Measurements from ENCODE around the gene WDR62. TPM values are rescaled to one million over a fixed set of nuclear protein-coding genes. Genes with fewer than 3 reads are reported as not detected.

WDR62 gene
- total RNA-seq, 1 experiment from 2014 or later, result 14.0 TPM

- Histone ChIP-seq H3K27me3 (ENCODE audit: insufficient read depth, low read depth) (no peaks in the 10 kb centered on the region), H3K4me3 (no peak overlapping the region), H3K79me2 (ENCODE audit: low read depth) (peaks cover 7% of the 10 kb centered on the region), H3F3A (ENCODE audit: insufficient read depth, low read depth) (peaks cover 11% of the 10 kb centered on the region; the same call in 1 of the 2 replicates), H2AFZ (no peak overlapping the region), H3K9me3 (ENCODE audit: insufficient read depth, low read depth) (no peaks in the 10 kb centered on the region), H3K4me1 (replicated peaks; ENCODE audit: insufficient read depth) (peaks cover 8% of the 10 kb centered on the region), H4K20me1 (ENCODE audit: insufficient read depth) (no peaks in the 10 kb centered on the region), H3K27ac (no peak overlapping the region), H3K36me3 (ENCODE audit: low read depth) (no peaks in the 10 kb centered on the region), H3K9me2 (ENCODE audit: insufficient read depth) (no peaks in the 10 kb centered on the region), H3K4me2 (no peak overlapping the region)
- TF ChIP-seq CTCF (conservative IDR thresholded peaks at IDR 0.05), result no peak
- TF ChIP-seq EZH2 (IDR thresholded peaks at IDR 0.05; ENCODE audit: low read depth), result no peak
- ChIA-PET CTCF (no interaction called here), POLR2A (ENCODE audit: unreplicated experiment) (no interaction called here)
- intact Hi-C loops (cut with micrococcal nuclease; ENCODE audit: unreplicated experiment), result no loop called here
- BruUV-seq (replicated peaks), result no TSS peak
- no peak for DNase-seq
These were observed 65.6 kb downstream of the WDR62 start for GRCh38 chr19:36120092-36120983.

- Histone ChIP-seq H4K20me1 (ENCODE audit: insufficient read depth) (no peaks in the 10 kb centered on the region), H3F3A (ENCODE audit: insufficient read depth, low read depth) (peaks cover 8% of the 10 kb centered on the region; the same call in 1 of the 2 replicates), H3K4me2 (no peak overlapping the region), H3K9me2 (ENCODE audit: insufficient read depth) (no peaks in the 10 kb centered on the region), H3K9me3 (ENCODE audit: insufficient read depth, low read depth) (no peaks in the 10 kb centered on the region), H3K27me3 (ENCODE audit: insufficient read depth, low read depth) (no peaks in the 10 kb centered on the region), H3K79me2 (ENCODE audit: low read depth) (peaks cover 7% of the 10 kb centered on the region), H3K27ac (no peak overlapping the region), H2AFZ (no peak overlapping the region), H3K4me1 (replicated peaks; ENCODE audit: insufficient read depth) (peaks cover 6% of the 10 kb centered on the region), H3K36me3 (ENCODE audit: low read depth) (no peaks in the 10 kb centered on the region), H3K4me3 (no peak overlapping the region)
- intact Hi-C loops (cut with micrococcal nuclease; ENCODE audit: unreplicated experiment), result no loop called here
- ChIA-PET POLR2A (ENCODE audit: unreplicated experiment) (no interaction called here), CTCF (no interaction called here)
- DNase-seq, result no peak
- no TSS peak for BruUV-seq (replicated peaks)
- TF ChIP-seq EZH2 (IDR thresholded peaks at IDR 0.05; ENCODE audit: low read depth) (no peak), CTCF (conservative IDR thresholded peaks at IDR 0.05) (no peak)
These were observed 66.3 kb downstream of the WDR62 start for GRCh38 chr19:36120984-36121358.

- H3K27me3 ChIP-seq (ENCODE audit: insufficient read depth, low read depth), result no peaks in the 10 kb centered on the region
- BruUV-seq (replicated peaks), result no TSS peak
- no peak for DNase-seq
- no peaks in the 10 kb centered on the region for H3K9me2 ChIP-seq (ENCODE audit: insufficient read depth)
- peaks cover 2% of the 10 kb centered on the region; the same call in 1 of the 2 replicates for H3F3A ChIP-seq (ENCODE audit: insufficient read depth, low read depth)
- intact Hi-C loops (cut with micrococcal nuclease; ENCODE audit: unreplicated experiment), result no loop called here
- ChIA-PET POLR2A (ENCODE audit: unreplicated experiment) (no interaction called here), CTCF (no interaction called here)
- no peaks in the 10 kb centered on the region for H4K20me1 ChIP-seq (ENCODE audit: insufficient read depth)
- peaks cover under 1% of the 10 kb centered on the region; the same call in 1 of the 2 replicates for H3K79me2 ChIP-seq (ENCODE audit: low read depth)
- no peaks in the 10 kb centered on the region for H3K4me1 ChIP-seq (replicated peaks; ENCODE audit: insufficient read depth)
- no peaks in the 10 kb centered on the region for H3K36me3 ChIP-seq (ENCODE audit: low read depth)
- H3K4me2 ChIP-seq, result no peak overlapping the region
- no peaks in the 10 kb centered on the region for H3K9me3 ChIP-seq (ENCODE audit: insufficient read depth, low read depth)
- H2AFZ ChIP-seq, result no peak overlapping the region
- H3K27ac ChIP-seq, result no peak overlapping the region
- no peak overlapping the region for H3K4me3 ChIP-seq
- TF ChIP-seq CTCF (conservative IDR thresholded peaks at IDR 0.05) (no peak), EZH2 (IDR thresholded peaks at IDR 0.05; ENCODE audit: low read depth) (no peak)
These were observed 66.9 kb downstream of the WDR62 start for GRCh38 chr19:36121486-36122124.

All from PC-9 (cell line).